ELF-1 (cell line): ENCODE data around the gene UBE2U.
A peak's percentile ranks its signal among the peaks of the same experiment; 100 is the strongest.

Experiments used
- DNase-seq: peaks from one replicate; pipeline ENCODE4 v3.0.0-alpha.2; 2016; ENCODE audit warnings: low read depth, low spot score

UBE2U gene

GRCh38 chr1:64291931-64292330 is 88.5 kb downstream of the UBE2U start:
- no peak for DNase-seq

- DNase-seq: no peak
These were observed 89.0 kb downstream of the UBE2U start for GRCh38 chr1:64292399-64292798.

- DNase-seq: no peak
These were observed 90.4 kb downstream of the UBE2U start for GRCh38 chr1:64293820-64294219.

GRCh38 chr1:64295136-64295535 is 91.7 kb downstream of the UBE2U start:
- DNase-seq: no peak

- DNase-seq: no peak
These were observed 92.1 kb downstream of the UBE2U start for GRCh38 chr1:64295561-64295960.

- DNase-seq: no peak
These were observed 93.0 kb downstream of the UBE2U start for GRCh38 chr1:64296459-64296858.

- DNase-seq: no peak
These were observed 98.8 kb downstream of the UBE2U start for GRCh38 chr1:64302194-64302593.

GRCh38 chr1:64302971-64303370 is 99.5 kb downstream of the UBE2U start:
- no peak for DNase-seq

GRCh38 chr1:64304823-64305222 is 101.4 kb downstream of the UBE2U start:
- no peak for DNase-seq

- DNase-seq: peak; percentile 59
These were observed 105.4 kb downstream of the UBE2U start for GRCh38 chr1:64308866-64309265.

- peak; percentile 15 for DNase-seq
These were observed 106.0 kb downstream of the UBE2U start for GRCh38 chr1:64309431-64309831.

- DNase-seq: no peak
These were observed 107.3 kb downstream of the UBE2U start for GRCh38 chr1:64310760-64311159.

- DNase-seq: no peak
These were observed 109.0 kb downstream of the UBE2U start for GRCh38 chr1:64312431-64312830.

GRCh38 chr1:64315402-64315801 is 112.0 kb downstream of the UBE2U start:
- no peak for DNase-seq
